HG03039 (cell line): ENCODE data around the gene LYG1.
"Not testable (repeated sequence)": the region's sequence is repeated elsewhere in the genome, so short reads cannot be mapped to it uniquely, and the experiment has no call there.

ENCODE experiments used
- ATAC-seq: cut with Tn5 transposase; IDR thresholded peaks from one replicate; pipeline ENCODE4 v1.9.1; 2021; ENCODE audit warnings: mild to moderate bottlenecking, moderate library complexity; ENCODE audit not compliant: unreplicated experiment

Gene LYG1

GRCh38 chr2:99301097-99301496 lies at the start of gene LYG1:
Gene LYG1 (minus strand): TSS chr2:99301197. CDS start chr2:99295670, 5,527 bp downstream.
- not testable (repeated sequence) for ATAC-seq

- ATAC-seq, result no peak
Measured at GRCh38 chr2:99350194-99350593, 49.2 kb upstream of the LYG1 start.

GRCh38 chr2:99348173-99348572 lies 47.2 kb upstream of the LYG1 start:
- ATAC-seq, result no peak

GRCh38 chr2:99346218-99346617 lies 45.2 kb upstream of the LYG1 start:
- no peak for ATAC-seq

- not testable (repeated sequence) for ATAC-seq
Measured at GRCh38 chr2:99345446-99345845, 44.4 kb upstream of the LYG1 start.

GRCh38 chr2:99342536-99342935 lies 41.5 kb upstream of the LYG1 start:
- no peak for ATAC-seq

GRCh38 chr2:99340669-99341236 lies 39.8 kb upstream of the LYG1 start:
- no peak for ATAC-seq

GRCh38 chr2:99338029-99338585 lies 37.1 kb upstream of the LYG1 start:
- ATAC-seq, result no peak

- ATAC-seq, result peak; percentile 57
Measured at GRCh38 chr2:99337113-99338028, 36.4 kb upstream of the LYG1 start, which contains the start of gene EIF5B. Gene EIF5B (plus strand): TSS chr2:99337389. CDS start chr2:99337555, 166 bp downstream.

GRCh38 chr2:99336804-99337112 lies 35.8 kb upstream of the LYG1 start:
- ATAC-seq, result peak; percentile 5

GRCh38 chr2:99335911-99336803 lies 35.2 kb upstream of the LYG1 start, which contains the start of gene TXNDC9:
Gene TXNDC9 (minus strand): TSS chr2:99336333. CDS start chr2:99333210, 3,123 bp downstream.
- peak; percentile 72 for ATAC-seq

- ATAC-seq, result no peak
Measured at GRCh38 chr2:99325384-99325783, 24.4 kb upstream of the LYG1 start.

- ATAC-seq, result not testable (repeated sequence)
Measured at GRCh38 chr2:99317873-99318200, 16.8 kb upstream of the LYG1 start.

GRCh38 chr2:99317161-99317872 lies 16.3 kb upstream of the LYG1 start:
- no peak for ATAC-seq

- ATAC-seq, result no peak
Measured at GRCh38 chr2:99299580-99299979, 1.4 kb downstream of the LYG1 start.

- ATAC-seq, result no peak
Measured at GRCh38 chr2:99297994-99298393, 3.0 kb downstream of the LYG1 start.

- no peak for ATAC-seq
Measured at GRCh38 chr2:99285526-99285925, 15.5 kb downstream of the LYG1 start.

GRCh38 chr2:99279969-99280695 lies 20.9 kb downstream of the LYG1 start:
- ATAC-seq, result no peak

GRCh38 chr2:99278793-99279291 lies 22.2 kb downstream of the LYG1 start:
- ATAC-seq, result no peak
